WTC11 (cell line): Measurements from ENCODE around the gene CACNA1C. TPM values are rescaled to one million over a fixed set of nuclear protein-coding genes. Genes with fewer than 3 reads are reported as not detected.

ENCODE experiments used
- ATAC-seq: fragments of 200-7000 bp; cut with Tn5 transposase; 2 replicates; pipeline ENCODE4 v1.10.0; 2021; ENCODE audit warnings: mild to moderate bottlenecking, moderate library complexity
- CTCF ChIA-PET: fragments of 300-600 bp; sonication (Branson Sonifier 250); formaldehyde crosslinking; loops from one replicate; lab custom pipeline; 2021; ENCODE audit warnings: antibody characterized with exemption; lab: Charles Lee
- POLR2A ChIA-PET: fragments of 350-600 bp; sonication (Branson Sonifier 250); formaldehyde crosslinking; loops from one replicate; lab custom pipeline; 2021; ENCODE audit warnings: antibody characterized with exemption; lab: Charles Lee
- DNase-seq: peaks from one replicate; pipeline ENCODE4 v3.0.0; 2021; ENCODE audit warnings: low spot score
- H3K27ac Mint-ChIP-seq: 2 replicates; pipeline ENCODE4 v1.8.0; 2021; ENCODE audit warnings: mixed read lengths
- H3K27me3 Mint-ChIP-seq: 2 replicates; pipeline ENCODE4 v1.8.0; 2021; ENCODE audit warnings: low read depth, mild to moderate bottlenecking, moderate library complexity, mixed read lengths
- H3K36me3 Mint-ChIP-seq: 2 replicates; pipeline ENCODE4 v1.8.0; 2021; ENCODE audit warnings: mixed read lengths
- H3K4me1 Mint-ChIP-seq: 2 replicates; pipeline ENCODE4 v1.8.0; 2022; ENCODE audit warnings: mixed read lengths
- H3K4me3 Mint-ChIP-seq: 2 replicates; pipeline ENCODE4 v1.8.0; 2021; ENCODE audit warnings: mild to moderate bottlenecking, moderate library complexity, mixed read lengths
- H3K9me3 Mint-ChIP-seq: 2 replicates; pipeline ENCODE4 v1.8.0; 2021; ENCODE audit warnings: mixed read lengths
- CREB1 ChIP-seq: sonication (generic); formaldehyde crosslinking; IDR thresholded peaks from 2 replicates; pipeline ENCODE4 v1.8.0; 2023; ENCODE audit warnings: mild to moderate bottlenecking, missing genetic modification reagents
- CREM ChIP-seq: sonication (generic); formaldehyde crosslinking; IDR thresholded peaks from 2 replicates; pipeline ENCODE4 v1.8.1; 2022; ENCODE audit warnings: mild to moderate bottlenecking, missing genetic modification reagents, moderate library complexity
- EMX1 ChIP-seq: fragments of 250-450 bp; sonication (Bioruptor Pico); IDR thresholded peaks from 2 replicates; pipeline ENCODE4 v1.8.0; 2021; ENCODE audit warnings: mild to moderate bottlenecking
- ETV6 ChIP-seq: sonication (generic); formaldehyde crosslinking; IDR thresholded peaks from 2 replicates; pipeline ENCODE4 v1.8.1; 2022; ENCODE audit warnings: mild to moderate bottlenecking, missing genetic modification reagents
- FOXP1 ChIP-seq: sonication (generic); formaldehyde crosslinking; IDR thresholded peaks from 2 replicates; pipeline ENCODE4 v1.8.0; 2022; ENCODE audit warnings: missing genetic modification reagents, mild to moderate bottlenecking, moderate library complexity, borderline replicate concordance
- HMGA2 ChIP-seq: fragments of 250-450 bp; sonication (Bioruptor Pico); IDR thresholded peaks from 2 replicates; pipeline ENCODE4 v1.4.0; 2021; ENCODE audit warnings: mild to moderate bottlenecking, moderate library complexity
- MXD4 ChIP-seq: fragments of 250-450 bp; sonication (Bioruptor Pico); IDR thresholded peaks from 2 replicates; pipeline ENCODE4 v1.8.0; 2021; ENCODE audit warnings: mild to moderate bottlenecking, moderate library complexity, borderline replicate concordance
- NR1H2 ChIP-seq: sonication (generic); formaldehyde crosslinking; IDR thresholded peaks from 2 replicates; pipeline ENCODE4 v1.9.0; 2021; ENCODE audit warnings: mild to moderate bottlenecking, moderate library complexity, missing genetic modification reagents
- NR3C1 ChIP-seq: sonication (generic); formaldehyde crosslinking; conservative IDR thresholded peaks from 2 replicates; pipeline ENCODE4 v1.8.1; 2023; ENCODE audit warnings: low read depth, mild to moderate bottlenecking, missing genetic modification reagents
- PRRX2 ChIP-seq: fragments of 250-450 bp; sonication (Bioruptor Pico); IDR thresholded peaks from 2 replicates; pipeline ENCODE4 v1.8.0; 2021; ENCODE audit warnings: mild to moderate bottlenecking
- TEAD4 ChIP-seq: sonication (generic); formaldehyde crosslinking; IDR thresholded peaks from 2 replicates; pipeline ENCODE4 v1.8.0; 2022; ENCODE audit warnings: mild to moderate bottlenecking, missing genetic modification reagents
- ZNF317 ChIP-seq: sonication (generic); formaldehyde crosslinking; IDR thresholded peaks from 2 replicates; pipeline ENCODE4 v1.8.1; 2023; ENCODE audit warnings: low read depth, mild to moderate bottlenecking, moderate library complexity, missing genetic modification reagents, borderline replicate concordance
- ZNF671 ChIP-seq: fragments of 250-450 bp; sonication (Bioruptor Pico); IDR thresholded peaks from 2 replicates; pipeline ENCODE4 v1.8.0; 2021; ENCODE audit warnings: mild to moderate bottlenecking
- total RNA-seq: library from RNA; stranded (reverse); gene quantifications from 3 replicates; pipeline ENCODE4 v1.2.3, GENCODE V29; 2021
- TF ChIP-seq, protein P1 (sequence below): fragments of 250-450 bp; sonication (Bioruptor Pico); IDR thresholded peaks from 2 replicates; pipeline ENCODE4 v1.9.0; 2021; ENCODE audit warnings: mild to moderate bottlenecking, borderline replicate concordance
- TF ChIP-seq, protein P2 (sequence below): fragments of 250-450 bp; sonication (Bioruptor Pico); IDR thresholded peaks from 2 replicates; pipeline ENCODE4 v2.1.2; 2022; ENCODE audit warnings: mild to moderate bottlenecking, moderate library complexity
- TF ChIP-seq, protein P3 (sequence below): sonication (generic); formaldehyde crosslinking; IDR thresholded peaks from 2 replicates; pipeline ENCODE4 v1.8.1; 2023; ENCODE audit warnings: mild to moderate bottlenecking, missing genetic modification reagents, borderline replicate concordance
- TF ChIP-seq, protein P4 (sequence below): sonication (generic); formaldehyde crosslinking; conservative IDR thresholded peaks from 2 replicates; pipeline ENCODE4 v1.8.1; 2022; ENCODE audit warnings: mild to moderate bottlenecking, missing genetic modification reagents
- TF ChIP-seq, protein P5 (sequence below): sonication (generic); formaldehyde crosslinking; IDR thresholded peaks from 2 replicates; pipeline ENCODE4 v1.8.1; 2022; ENCODE audit warnings: mild to moderate bottlenecking, moderate library complexity, missing genetic modification reagents
- TF ChIP-seq, protein P6 (sequence below): sonication (generic); formaldehyde crosslinking; IDR thresholded peaks from 2 replicates; pipeline ENCODE4 v1.8.0; 2022; ENCODE audit warnings: mild to moderate bottlenecking, missing genetic modification reagents
- TF ChIP-seq, protein P7 (sequence below): fragments of 250-450 bp; sonication (Bioruptor Pico); IDR thresholded peaks from 2 replicates; pipeline ENCODE4 v1.9.0; 2021; ENCODE audit warnings: mild to moderate bottlenecking
- TF ChIP-seq, protein P8 (sequence below): sonication (generic); formaldehyde crosslinking; IDR thresholded peaks from 2 replicates; pipeline ENCODE4 v1.8.1; 2022; ENCODE audit warnings: low read depth, mild to moderate bottlenecking, moderate library complexity, missing genetic modification reagents, borderline replicate concordance

The CACNA1C gene
- total RNA-seq, 1 experiment from 2014 or later = 1.7 TPM

DNA sequence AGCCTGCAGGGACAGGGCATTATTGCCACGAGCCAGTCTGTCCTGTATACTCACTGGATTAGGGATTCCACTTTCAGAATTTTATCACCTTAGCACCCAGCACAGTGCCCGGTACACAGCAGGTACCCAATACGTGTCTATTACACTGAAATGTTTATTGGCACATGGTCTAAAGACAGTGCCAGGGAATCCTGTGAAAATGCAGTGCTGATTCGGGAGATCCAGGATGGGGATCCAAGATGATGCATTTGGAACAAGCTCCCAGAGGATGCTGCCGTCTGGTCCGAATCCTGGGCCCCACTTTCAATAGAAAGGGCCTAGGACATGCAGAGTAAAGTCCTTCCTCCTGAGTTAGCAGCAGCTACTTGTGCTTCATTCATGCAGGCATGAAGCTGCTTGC, 230.7 kb downstream of the CACNA1C start (continued):
- TF ChIP-seq, protein P1, sequence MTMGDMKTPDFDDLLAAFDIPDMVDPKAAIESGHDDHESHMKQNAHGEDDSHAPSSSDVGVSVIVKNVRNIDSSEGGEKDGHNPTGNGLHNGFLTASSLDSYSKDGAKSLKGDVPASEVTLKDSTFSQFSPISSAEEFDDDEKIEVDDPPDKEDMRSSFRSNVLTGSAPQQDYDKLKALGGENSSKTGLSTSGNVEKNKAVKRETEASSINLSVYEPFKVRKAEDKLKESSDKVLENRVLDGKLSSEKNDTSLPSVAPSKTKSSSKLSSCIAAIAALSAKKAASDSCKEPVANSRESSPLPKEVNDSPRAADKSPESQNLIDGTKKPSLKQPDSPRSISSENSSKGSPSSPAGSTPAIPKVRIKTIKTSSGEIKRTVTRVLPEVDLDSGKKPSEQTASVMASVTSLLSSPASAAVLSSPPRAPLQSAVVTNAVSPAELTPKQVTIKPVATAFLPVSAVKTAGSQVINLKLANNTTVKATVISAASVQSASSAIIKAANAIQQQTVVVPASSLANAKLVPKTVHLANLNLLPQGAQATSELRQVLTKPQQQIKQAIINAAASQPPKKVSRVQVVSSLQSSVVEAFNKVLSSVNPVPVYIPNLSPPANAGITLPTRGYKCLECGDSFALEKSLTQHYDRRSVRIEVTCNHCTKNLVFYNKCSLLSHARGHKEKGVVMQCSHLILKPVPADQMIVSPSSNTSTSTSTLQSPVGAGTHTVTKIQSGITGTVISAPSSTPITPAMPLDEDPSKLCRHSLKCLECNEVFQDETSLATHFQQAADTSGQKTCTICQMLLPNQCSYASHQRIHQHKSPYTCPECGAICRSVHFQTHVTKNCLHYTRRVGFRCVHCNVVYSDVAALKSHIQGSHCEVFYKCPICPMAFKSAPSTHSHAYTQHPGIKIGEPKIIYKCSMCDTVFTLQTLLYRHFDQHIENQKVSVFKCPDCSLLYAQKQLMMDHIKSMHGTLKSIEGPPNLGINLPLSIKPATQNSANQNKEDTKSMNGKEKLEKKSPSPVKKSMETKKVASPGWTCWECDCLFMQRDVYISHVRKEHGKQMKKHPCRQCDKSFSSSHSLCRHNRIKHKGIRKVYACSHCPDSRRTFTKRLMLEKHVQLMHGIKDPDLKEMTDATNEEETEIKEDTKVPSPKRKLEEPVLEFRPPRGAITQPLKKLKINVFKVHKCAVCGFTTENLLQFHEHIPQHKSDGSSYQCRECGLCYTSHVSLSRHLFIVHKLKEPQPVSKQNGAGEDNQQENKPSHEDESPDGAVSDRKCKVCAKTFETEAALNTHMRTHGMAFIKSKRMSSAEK (CRISPR knock-in tag) = no peak
- TF ChIP-seq CREB1 (CRISPR knock-in tag) (no peak), TEAD4 (CRISPR knock-in tag) (no peak), PRRX2 (CRISPR knock-in tag) (no peak), HMGA2 (CRISPR knock-in tag) (no peak), NR1H2 (CRISPR knock-in tag) (no peak), ZNF671 (CRISPR knock-in tag) (no peak), ZNF317 (CRISPR knock-in tag) (no peak), ETV6 (no peak), EMX1 (CRISPR knock-in tag) (no peak), CREM (CRISPR knock-in tag) (no peak), NR3C1 (no peak), MXD4 (no peak)
- TF ChIP-seq, protein P2, sequence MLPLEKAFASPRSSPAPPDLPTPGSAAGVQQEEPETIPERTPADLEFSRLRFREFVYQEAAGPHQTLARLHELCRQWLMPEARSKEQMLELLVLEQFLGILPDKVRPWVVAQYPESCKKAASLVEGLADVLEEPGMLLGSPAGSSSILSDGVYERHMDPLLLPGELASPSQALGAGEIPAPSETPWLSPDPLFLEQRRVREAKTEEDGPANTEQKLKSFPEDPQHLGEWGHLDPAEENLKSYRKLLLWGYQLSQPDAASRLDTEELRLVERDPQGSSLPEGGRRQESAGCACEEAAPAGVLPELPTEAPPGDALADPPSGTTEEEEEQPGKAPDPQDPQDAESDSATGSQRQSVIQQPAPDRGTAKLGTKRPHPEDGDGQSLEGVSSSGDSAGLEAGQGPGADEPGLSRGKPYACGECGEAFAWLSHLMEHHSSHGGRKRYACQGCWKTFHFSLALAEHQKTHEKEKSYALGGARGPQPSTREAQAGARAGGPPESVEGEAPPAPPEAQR (CRISPR knock-in tag) = no peak
- TF ChIP-seq, protein P3, sequence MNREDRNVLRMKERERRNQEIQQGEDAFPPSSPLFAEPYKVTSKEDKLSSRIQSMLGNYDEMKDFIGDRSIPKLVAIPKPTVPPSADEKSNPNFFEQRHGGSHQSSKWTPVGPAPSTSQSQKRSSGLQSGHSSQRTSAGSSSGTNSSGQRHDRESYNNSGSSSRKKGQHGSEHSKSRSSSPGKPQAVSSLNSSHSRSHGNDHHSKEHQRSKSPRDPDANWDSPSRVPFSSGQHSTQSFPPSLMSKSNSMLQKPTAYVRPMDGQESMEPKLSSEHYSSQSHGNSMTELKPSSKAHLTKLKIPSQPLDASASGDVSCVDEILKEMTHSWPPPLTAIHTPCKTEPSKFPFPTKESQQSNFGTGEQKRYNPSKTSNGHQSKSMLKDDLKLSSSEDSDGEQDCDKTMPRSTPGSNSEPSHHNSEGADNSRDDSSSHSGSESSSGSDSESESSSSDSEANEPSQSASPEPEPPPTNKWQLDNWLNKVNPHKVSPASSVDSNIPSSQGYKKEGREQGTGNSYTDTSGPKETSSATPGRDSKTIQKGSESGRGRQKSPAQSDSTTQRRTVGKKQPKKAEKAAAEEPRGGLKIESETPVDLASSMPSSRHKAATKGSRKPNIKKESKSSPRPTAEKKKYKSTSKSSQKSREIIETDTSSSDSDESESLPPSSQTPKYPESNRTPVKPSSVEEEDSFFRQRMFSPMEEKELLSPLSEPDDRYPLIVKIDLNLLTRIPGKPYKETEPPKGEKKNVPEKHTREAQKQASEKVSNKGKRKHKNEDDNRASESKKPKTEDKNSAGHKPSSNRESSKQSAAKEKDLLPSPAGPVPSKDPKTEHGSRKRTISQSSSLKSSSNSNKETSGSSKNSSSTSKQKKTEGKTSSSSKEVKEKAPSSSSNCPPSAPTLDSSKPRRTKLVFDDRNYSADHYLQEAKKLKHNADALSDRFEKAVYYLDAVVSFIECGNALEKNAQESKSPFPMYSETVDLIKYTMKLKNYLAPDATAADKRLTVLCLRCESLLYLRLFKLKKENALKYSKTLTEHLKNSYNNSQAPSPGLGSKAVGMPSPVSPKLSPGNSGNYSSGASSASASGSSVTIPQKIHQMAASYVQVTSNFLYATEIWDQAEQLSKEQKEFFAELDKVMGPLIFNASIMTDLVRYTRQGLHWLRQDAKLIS = no peak
- TF ChIP-seq, protein P4, sequence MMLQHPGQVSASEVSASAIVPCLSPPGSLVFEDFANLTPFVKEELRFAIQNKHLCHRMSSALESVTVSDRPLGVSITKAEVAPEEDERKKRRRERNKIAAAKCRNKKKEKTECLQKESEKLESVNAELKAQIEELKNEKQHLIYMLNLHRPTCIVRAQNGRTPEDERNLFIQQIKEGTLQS (CRISPR knock-in tag) = no peak
- TF ChIP-seq, protein P5, sequence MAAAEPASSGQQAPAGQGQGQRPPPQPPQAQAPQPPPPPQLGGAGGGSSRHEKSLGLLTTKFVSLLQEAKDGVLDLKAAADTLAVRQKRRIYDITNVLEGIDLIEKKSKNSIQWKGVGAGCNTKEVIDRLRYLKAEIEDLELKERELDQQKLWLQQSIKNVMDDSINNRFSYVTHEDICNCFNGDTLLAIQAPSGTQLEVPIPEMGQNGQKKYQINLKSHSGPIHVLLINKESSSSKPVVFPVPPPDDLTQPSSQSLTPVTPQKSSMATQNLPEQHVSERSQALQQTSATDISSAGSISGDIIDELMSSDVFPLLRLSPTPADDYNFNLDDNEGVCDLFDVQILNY = no peak

DNA sequence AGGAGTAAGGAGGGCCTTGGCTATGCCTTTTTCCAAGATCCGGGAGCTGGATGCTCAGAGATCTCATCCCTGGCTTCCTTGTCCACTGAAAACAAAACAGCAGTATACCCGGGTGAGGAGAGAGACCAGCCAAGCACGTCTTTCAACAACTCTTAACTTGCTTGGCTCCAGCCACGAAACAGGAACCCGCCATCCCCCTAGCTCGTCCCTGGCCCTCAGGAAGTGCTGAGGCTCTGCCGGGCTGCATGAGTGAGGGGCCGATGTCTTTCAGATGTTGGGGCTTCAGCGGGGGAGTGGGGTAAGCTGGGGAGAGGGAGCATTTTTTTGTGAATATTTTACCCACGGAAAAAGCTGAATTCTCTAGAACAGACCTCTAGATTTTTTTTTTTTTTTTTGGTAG, 231.1 kb downstream of the CACNA1C start:
- Mint-ChIP-seq H3K9me3 (peaks cover 10% of the 10 kb centered on the region; the same call in 1 of the 2 replicates), H3K4me1 (peaks cover 61% of the 10 kb centered on the region), H3K36me3 (no peaks in the 10 kb centered on the region), H3K27ac (no peak overlapping the region), H3K27me3 (peaks cover 3% of the 10 kb centered on the region; the same call in 1 of the 2 replicates), H3K4me3 (no peak overlapping the region)
- DNase-seq (no peak), ATAC-seq (no peak)
- POLR2A ChIA-PET = no interaction called here
- CTCF ChIA-PET = interaction anchor here (0.7 to 12.7 kb wide), 8 partner anchors 9 to 344 kb away, joined by 3 to 169 read pairs (median 3); no protein-coding TSS in a partner anchor
- TF ChIP-seq, protein P6, sequence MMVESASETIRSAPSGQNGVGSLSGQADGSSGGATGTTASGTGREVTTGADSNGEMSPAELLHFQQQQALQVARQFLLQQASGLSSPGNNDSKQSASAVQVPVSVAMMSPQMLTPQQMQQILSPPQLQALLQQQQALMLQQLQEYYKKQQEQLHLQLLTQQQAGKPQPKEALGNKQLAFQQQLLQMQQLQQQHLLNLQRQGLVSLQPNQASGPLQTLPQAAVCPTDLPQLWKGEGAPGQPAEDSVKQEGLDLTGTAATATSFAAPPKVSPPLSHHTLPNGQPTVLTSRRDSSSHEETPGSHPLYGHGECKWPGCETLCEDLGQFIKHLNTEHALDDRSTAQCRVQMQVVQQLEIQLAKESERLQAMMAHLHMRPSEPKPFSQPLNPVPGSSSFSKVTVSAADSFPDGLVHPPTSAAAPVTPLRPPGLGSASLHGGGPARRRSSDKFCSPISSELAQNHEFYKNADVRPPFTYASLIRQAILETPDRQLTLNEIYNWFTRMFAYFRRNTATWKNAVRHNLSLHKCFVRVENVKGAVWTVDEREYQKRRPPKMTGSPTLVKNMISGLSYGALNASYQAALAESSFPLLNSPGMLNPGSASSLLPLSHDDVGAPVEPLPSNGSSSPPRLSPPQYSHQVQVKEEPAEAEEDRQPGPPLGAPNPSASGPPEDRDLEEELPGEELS = no peak
- TF ChIP-seq, protein P7, sequence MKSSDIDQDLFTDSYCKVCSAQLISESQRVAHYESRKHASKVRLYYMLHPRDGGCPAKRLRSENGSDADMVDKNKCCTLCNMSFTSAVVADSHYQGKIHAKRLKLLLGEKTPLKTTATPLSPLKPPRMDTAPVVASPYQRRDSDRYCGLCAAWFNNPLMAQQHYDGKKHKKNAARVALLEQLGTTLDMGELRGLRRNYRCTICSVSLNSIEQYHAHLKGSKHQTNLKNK (CRISPR knock-in tag) = no peak
- TF ChIP-seq, protein P8, sequence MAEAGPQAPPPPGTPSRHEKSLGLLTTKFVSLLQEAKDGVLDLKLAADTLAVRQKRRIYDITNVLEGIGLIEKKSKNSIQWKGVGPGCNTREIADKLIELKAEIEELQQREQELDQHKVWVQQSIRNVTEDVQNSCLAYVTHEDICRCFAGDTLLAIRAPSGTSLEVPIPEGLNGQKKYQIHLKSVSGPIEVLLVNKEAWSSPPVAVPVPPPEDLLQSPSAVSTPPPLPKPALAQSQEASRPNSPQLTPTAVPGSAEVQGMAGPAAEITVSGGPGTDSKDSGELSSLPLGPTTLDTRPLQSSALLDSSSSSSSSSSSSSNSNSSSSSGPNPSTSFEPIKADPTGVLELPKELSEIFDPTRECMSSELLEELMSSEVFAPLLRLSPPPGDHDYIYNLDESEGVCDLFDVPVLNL (CRISPR knock-in tag) = no peak
- TF ChIP-seq FOXP1 (CRISPR knock-in tag) (no peak), TEAD4 (CRISPR knock-in tag) (no peak), CREM (CRISPR knock-in tag) (no peak)
